DMS 273 treated with DMSO at 0.1 percent for 48 hours (cell line): Measurements from ENCODE around the gene UGT1A10.

Experiments used
- DNase-seq: peaks from one replicate; lab custom pipeline; 2025; lab: John Stamatoyannopoulos, UW

Gene UGT1A10

DNA sequence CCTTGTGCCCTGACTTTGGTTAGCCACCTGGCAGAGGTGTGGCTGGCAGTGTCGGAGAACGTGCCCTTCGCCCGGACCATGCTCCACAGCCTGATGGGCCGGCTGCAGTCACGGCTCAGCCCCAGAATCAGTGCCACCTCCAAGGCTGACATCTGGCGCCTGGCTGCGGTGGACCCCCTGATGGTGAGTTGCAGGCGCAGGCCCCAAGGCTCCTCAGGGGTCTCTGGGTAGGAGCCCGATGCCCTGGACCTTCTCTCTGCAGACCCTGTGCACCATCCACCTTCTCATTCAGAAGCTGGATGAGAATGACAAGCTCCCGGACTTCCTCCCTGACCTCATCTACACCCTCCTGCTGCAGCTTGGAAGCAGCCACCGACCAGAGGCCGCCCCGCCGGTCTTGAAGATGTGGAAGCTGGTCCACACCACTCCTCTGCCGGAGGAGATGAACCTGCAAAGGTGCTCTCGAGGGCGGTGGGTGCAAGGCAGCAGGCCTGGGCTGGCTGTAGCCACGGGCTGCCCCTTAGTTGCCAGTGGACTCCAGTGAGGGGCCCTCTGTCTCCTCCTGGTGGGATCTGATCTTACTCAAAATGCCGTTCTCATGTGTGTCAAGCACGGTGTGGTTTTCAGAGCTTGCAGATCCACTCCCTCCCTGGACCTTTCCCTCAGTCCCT is 186.0 kb downstream of the UGT1A10 start:
- DNase-seq = no peak
